HG02571 (cell line): ENCODE data around the gene SRXN1.

Experiments used
- ATAC-seq: cut with Tn5 transposase; IDR thresholded peaks from one replicate; pipeline ENCODE4 v1.9.1; 2021; ENCODE audit warnings: mild to moderate bottlenecking, moderate library complexity; ENCODE audit not compliant: unreplicated experiment

SRXN1 gene

GRCh38 chr20:609371-609964 lies 43.5 kb downstream of the SRXN1 start:
- no peak for ATAC-seq

DNA sequence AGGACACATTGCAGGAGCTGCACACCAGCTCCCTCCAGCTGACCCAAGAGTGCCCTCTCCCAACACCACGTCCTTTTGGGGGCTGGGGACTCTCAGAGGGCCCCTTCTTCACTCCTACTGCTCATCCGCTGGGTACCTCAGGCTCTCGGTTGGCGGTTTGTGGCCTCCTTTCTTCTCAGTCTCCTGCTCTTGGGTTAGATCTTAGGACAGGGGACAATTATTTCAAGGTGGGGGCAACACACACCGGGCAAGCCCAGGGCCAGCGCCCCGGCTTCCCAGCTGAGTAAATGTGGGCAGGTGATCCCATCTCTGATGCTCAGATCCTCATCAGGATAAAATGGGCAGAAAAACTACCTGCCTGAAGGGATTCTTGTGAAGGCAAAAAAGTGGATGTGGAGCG lies 44.0 kb downstream of the SRXN1 start:
- ATAC-seq: no peak

- ATAC-seq: no peak
Measured at GRCh38 chr20:607476-607875, 45.5 kb downstream of the SRXN1 start.

GRCh38 chr20:605237-605636 lies 47.8 kb downstream of the SRXN1 start:
- no peak for ATAC-seq

DNA sequence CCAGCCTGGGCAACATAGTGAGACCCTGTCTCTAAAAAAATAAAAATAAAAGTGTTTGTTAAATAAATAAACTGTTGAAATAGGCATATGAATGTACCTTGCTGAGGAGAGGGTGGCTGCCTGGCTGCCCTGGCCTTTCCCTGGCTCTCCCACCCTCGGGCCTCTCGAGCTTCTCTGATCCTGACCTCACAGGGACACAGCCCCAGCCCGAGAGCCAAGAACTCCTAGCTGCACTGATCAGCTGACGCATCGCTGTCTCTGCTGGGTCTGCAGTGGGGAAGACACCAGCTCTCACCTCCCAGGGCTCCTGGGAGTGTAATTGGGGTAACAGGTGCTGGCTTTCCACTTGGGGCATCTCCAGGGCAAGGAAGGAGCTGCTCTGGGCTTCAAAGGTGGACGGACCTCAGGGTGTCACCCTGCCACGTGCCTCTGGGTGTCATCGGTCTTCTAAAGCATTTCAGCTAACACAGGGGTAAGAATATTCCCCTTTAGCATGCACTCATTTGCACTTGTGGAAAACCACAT lies 49.8 kb downstream of the SRXN1 start:
- no peak for ATAC-seq

DNA sequence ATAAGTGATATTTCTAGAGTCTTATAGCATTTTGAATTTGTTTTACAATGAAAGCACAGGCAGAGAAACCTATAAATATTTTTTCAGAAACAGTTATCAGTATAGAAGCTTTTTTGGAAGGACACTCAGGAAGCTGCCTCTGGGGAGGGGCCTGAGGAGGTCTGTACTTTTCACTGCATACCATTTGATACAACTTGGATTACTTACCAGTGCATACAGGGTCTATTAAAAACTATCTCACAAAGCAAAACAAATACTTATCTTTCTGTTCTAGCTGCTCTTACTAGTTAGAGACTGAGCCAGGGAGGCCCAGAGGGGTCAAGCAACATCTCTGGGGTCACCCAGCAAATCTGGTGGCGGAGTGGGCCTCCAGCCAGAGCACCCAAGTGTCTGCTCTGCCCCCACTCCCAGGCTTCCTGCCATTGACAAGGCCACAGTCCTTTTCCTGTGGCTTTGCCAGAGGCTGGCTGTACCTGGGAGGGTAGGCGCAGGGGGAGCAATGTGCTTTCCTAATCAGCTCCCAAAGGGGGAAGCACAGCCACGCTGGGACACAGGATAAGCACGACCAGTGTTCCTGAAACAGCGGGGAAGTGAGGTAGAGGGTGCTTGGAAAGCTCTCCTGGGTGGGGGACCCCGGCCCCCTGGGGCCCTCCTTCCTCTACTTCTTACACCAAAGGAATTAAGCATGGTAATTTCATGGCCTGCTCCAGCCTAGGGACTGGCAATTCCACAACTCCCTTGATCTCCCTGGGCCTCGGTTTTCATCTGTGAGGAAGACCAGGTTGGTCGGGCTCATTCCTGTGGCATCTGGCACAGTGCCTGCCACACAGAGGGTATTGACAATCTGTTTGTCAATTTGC lies 50.7 kb downstream of the SRXN1 start:
- ATAC-seq: no peak

DNA sequence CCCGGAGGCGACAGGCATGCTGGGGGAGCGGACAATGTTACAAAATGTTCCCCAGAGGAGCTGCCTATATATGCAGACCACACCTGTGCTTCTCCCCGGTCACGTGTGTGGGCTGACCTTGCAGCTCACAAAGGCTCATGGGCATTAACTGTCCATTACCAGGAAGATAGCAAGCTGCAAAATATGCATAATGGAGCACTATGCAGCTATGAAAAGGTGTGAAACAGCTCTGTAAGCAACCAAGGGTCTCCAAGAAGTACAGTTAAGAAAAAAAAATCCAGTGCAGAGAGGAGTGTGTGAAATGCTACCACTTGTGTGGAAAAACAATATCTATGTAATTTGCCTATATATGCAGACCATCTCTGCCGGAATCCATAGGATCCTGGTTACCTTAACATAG lies 52.3 kb downstream of the SRXN1 start:
- ATAC-seq: no peak

DNA sequence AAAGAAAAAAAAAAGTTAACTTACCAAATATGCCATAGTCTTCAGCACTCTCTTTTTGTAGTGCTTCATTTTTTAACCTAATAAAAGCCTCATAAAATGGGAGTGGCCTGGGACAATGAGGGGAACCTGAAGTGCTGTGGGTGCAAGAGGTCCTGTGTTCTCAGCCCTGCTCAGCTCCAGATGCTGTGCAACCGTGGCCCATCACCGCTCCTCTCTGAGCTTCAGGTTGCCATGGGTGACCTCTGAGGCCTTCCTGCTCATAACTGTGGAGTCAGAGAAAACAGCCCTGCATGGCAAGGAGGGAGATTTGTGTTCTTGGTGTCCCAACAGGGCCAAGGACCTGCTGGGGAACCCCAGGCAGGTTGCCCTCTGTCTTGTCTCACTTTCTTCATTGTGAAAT lies 52.9 kb downstream of the SRXN1 start:
- ATAC-seq: no peak

GRCh38 chr20:598133-598850 lies 54.7 kb downstream of the SRXN1 start:
- no peak for ATAC-seq

DNA sequence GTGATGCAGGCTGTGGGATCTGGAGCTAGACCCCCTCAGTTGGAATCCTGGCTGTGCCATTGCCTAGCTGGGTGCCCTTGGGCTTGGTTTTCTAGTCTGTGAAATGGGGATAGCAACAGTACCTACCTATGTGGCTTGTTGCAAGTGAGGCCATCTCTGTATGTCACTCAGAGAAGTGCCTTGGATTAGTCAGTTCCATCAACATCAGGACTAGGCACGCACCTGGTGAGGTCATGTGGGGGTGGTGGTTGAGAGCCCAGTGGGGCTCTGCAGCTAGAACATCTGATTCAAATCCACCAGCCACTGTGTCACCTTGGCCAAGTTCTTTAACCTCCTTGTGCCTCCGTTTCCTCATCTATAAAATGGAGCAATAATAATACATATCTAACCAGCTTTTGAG lies 55.4 kb downstream of the SRXN1 start:
- ATAC-seq: no peak
